Mesothelial cell of epicardium (in vitro differentiated cells): ENCODE results near the gene TRPV4. TPM values are rescaled to one million over a fixed set of nuclear protein-coding genes. Genes with fewer than 3 reads are reported as not detected.

Experiments
- DNase-seq, 2 experiments: peaks; one replicate each; pipeline ENCODE4 v3.0.0; 2021; ENCODE audit warnings: low spot score in 2 of 2; ENCODE audit not compliant: unreplicated experiment in 2 of 2
- H3K27ac Mint-ChIP-seq: 2 replicates; pipeline ENCODE4 v1.8.0; 2021; ENCODE audit warnings: mixed read lengths
- H3K27me3 Mint-ChIP-seq: 2 replicates; pipeline ENCODE4 v1.8.0; 2021; ENCODE audit warnings: low read depth, mixed read lengths
- H3K36me3 Mint-ChIP-seq: 2 replicates; pipeline ENCODE4 v1.8.0; 2021; ENCODE audit warnings: mixed read lengths
- H3K4me1 Mint-ChIP-seq: 2 replicates; pipeline ENCODE4 v1.8.0; 2021; ENCODE audit warnings: mixed read lengths
- H3K4me3 Mint-ChIP-seq: 2 replicates; pipeline ENCODE4 v1.8.0; 2021; ENCODE audit warnings: mild to moderate bottlenecking, moderate library complexity, mixed read lengths
- H3K9me3 Mint-ChIP-seq: 2 replicates; pipeline ENCODE4 v1.8.0; 2021; ENCODE audit warnings: mixed read lengths
- total RNA-seq: library from RNA; stranded (reverse); gene quantifications from 3 replicates; pipeline ENCODE4 v1.2.1, GENCODE V29; 2021
- TF ChIP-seq, protein P1 (sequence below): fragments of 200-600 bp; sonication (generic); IDR thresholded peaks from one replicate; pipeline ENCODE4 v1.5.0; 2021; ENCODE audit warnings: antibody characterized with exemption; ENCODE audit not compliant: unreplicated experiment

TRPV4 gene
- total RNA-seq, 1 donor from 2014 or later: 4.1 TPM

DNA sequence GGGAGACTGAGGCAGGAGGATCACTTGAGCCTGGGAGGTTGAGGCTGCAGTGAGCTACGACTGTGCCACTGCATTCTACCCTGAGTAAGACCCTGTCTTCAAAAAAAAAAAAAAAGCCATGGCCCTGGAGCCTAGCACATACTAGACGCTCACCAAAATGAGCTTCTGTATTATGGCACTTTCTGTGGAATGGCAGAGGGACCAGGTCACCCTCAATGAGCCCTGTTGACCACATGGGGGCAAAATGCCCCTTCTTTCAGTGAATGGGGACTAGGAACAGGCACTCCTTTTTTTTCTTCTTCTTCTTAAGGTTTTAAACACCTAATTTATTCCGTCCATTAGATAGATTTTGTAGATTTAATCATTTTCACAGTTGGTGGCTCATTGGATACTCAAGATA, 69.1 kb downstream of the TRPV4 start:
- no peak for DNase-seq
- no peaks in the 10 kb centered on the region for H3K36me3 Mint-ChIP-seq
- no peaks in the 10 kb centered on the region for H3K27me3 Mint-ChIP-seq
- H3K4me3 Mint-ChIP-seq: no peak overlapping the region
- TF ChIP-seq, protein P1, sequence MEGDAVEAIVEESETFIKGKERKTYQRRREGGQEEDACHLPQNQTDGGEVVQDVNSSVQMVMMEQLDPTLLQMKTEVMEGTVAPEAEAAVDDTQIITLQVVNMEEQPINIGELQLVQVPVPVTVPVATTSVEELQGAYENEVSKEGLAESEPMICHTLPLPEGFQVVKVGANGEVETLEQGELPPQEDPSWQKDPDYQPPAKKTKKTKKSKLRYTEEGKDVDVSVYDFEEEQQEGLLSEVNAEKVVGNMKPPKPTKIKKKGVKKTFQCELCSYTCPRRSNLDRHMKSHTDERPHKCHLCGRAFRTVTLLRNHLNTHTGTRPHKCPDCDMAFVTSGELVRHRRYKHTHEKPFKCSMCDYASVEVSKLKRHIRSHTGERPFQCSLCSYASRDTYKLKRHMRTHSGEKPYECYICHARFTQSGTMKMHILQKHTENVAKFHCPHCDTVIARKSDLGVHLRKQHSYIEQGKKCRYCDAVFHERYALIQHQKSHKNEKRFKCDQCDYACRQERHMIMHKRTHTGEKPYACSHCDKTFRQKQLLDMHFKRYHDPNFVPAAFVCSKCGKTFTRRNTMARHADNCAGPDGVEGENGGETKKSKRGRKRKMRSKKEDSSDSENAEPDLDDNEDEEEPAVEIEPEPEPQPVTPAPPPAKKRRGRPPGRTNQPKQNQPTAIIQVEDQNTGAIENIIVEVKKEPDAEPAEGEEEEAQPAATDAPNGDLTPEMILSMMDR: no peak
- H3K4me1 Mint-ChIP-seq: no peaks in the 10 kb centered on the region
- no peaks in the 10 kb centered on the region for H3K9me3 Mint-ChIP-seq
- H3K27ac Mint-ChIP-seq: no peak overlapping the region

DNA sequence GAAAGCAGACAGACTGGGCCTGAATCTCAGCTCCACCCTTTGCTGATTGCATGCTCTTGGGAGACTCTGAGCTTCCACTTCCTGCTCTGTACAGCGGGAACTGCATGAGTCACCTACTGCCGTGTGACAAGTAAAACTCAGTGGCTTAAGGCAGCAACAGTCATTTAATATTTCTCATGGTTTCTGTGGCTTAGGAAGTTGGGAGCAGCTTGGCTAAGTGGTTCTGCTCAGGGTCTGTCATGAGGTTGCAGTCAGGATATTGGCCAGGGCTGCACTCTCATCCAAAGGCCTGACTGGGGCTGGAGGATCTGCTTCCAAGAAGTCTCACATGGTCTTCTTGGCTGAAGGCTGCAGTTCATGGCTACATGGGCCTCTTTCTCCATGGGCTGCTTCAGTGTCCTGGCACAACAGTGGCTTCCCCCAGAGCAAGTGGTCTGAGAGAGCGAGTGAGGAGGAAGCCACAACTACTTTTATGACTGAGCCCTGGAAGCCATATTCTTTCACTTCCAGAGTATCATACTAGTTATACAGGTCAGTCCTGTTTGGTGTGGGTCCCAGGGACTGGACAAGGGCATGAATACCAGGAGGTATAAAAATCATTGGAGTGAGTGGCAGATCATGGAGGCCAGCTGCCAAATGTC, 69.9 kb downstream of the TRPV4 start:
- H3K9me3 Mint-ChIP-seq: no peaks in the 10 kb centered on the region
- H3K27me3 Mint-ChIP-seq: peaks cover 2% of the 10 kb centered on the region
- no peaks in the 10 kb centered on the region for H3K36me3 Mint-ChIP-seq
- DNase-seq: no peak
- H3K27ac Mint-ChIP-seq: no peak overlapping the region
- no peaks in the 10 kb centered on the region for H3K4me1 Mint-ChIP-seq
- TF ChIP-seq, protein P1: no peak
- H3K4me3 Mint-ChIP-seq: no peak overlapping the region

DNA sequence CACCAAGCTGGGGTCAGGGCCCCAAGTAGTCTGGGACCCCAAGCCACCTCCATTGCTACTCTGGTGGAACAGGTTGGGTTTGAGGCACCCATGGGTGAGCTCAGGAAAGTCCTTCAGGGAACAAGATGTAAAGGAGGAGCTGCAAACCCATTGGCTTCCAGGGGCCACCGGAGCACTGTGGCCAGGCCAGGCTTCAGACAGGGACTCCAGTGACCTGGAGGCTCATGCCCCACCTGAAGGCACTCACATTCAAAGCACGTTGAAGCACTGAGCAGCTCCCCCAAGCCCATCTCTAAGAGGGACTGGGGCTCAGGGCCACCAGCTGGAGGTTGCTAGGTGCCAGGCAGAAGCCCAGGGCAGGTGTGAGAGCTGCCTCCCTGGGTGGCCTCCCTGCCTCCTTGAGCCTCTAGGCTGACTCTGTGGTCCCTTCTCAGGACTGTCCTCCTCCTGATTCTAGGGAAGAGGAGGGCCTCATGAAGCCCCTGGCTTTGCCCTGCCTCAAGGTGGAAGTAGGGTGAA, 70.5 kb downstream of the TRPV4 start:
- no peaks in the 10 kb centered on the region for H3K36me3 Mint-ChIP-seq
- no peaks in the 10 kb centered on the region for H3K9me3 Mint-ChIP-seq
- peaks cover 5% of the 10 kb centered on the region for H3K27me3 Mint-ChIP-seq
- no peaks in the 10 kb centered on the region for H3K4me1 Mint-ChIP-seq
- no peak overlapping the region for H3K4me3 Mint-ChIP-seq
- TF ChIP-seq, protein P1: no peak
- DNase-seq: no peak
- no peak overlapping the region for H3K27ac Mint-ChIP-seq

DNA sequence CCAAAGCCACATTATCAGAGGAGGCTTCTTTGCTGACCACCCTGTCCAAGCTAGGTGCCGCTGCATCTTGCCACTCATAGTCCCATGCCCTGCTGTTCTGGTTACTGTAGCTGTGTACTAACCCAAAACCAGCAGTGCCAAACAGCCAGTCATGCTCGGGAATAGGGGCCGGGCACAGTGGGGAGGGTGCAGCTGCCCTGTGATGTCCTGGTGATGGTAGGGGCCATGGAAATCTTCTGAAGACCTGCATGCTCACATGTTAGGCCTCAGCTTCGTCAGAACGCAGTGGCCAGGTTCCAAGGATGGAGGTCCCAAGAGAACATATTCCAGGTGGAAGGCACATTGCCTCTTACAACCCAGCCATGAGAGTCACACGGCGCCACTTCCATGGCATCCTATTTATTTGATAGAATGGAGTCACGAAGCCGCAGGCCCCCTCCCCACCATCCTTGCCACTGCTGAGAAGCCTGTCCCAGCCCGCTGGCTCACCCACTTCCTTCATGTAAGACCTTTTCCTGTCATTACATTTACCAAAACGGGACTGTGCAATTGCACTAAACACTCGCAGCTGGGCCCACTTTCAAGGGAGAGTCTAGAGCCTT, 71.0 kb downstream of the TRPV4 start:
- no peak for DNase-seq
- Mint-ChIP-seq H3K9me3 (peaks cover 3% of the 10 kb centered on the region), H3K4me1 (no peaks in the 10 kb centered on the region), H3K4me3 (no peak overlapping the region), H3K27ac (no peak overlapping the region), H3K36me3 (no peaks in the 10 kb centered on the region), H3K27me3 (peaks cover 6% of the 10 kb centered on the region)
- TF ChIP-seq, protein P1: no peak

DNA sequence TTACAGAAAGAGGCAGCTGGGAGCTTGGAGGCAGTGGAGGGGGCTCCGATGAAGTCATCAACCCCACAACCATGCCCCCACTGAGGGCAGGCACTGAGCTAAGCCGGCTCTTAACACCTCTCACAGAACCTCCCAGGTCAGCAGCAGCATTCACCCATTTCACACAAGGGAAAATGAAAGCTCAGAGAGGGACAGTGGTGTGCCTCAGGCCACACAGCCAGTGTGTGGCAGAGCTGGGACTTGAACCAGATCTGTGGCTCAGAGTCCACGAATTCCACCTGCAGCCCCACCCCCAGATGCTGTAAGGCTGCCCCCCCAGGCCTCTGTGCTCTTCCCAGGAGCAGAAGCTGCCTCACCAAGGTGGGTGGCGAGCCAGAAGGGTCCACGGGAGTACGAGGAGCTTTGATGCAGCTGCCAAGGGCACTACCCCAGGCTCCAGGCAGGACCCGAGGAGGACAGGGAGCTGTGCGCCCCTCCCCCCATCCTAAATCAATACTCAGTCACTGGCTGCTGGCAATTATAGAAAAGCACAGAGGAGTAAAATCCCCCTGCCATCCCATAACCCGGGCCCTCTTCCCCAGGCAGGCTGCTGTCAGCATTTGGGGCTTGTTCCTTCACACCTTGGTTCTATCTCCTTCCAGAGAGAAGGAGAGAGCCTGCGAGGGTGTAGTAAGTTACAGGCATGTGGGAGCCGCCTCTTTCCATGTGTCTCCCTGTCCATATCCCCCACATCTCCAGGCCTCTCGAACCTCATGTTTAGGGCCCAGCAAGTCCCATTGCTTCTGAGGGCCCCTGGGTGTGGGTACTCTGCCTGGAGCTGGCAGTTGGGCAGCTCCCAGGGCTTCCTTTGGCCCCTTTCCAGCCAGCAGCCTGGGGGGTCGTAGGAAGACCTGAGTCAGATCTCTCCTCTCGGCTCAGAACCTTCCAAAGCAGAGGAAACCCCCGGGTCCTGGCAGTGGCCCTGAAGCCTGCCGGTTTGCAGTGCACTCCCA, 72.0 kb downstream of the TRPV4 start:
- Mint-ChIP-seq H3K9me3 (peaks cover 13% of the 10 kb centered on the region), H3K36me3 (no peaks in the 10 kb centered on the region), H3K4me1 (no peaks in the 10 kb centered on the region), H3K27me3 (peaks cover 7% of the 10 kb centered on the region), H3K4me3 (no peak overlapping the region), H3K27ac (no peak overlapping the region)
- no peak for DNase-seq
- TF ChIP-seq, protein P1: no peak
